HepG2 (cell line): ENCODE results near the gene PRM2. TPM values are rescaled to one million over a fixed set of nuclear protein-coding genes. Genes with fewer than 3 reads are reported as not detected.

Source experiments
- CREB1 ChIP-seq, 2 experiments: fragments of 450-650 bp in 1 of 2; IDR thresholded peaks; 2 replicates each; pipeline ENCODE4 v1.6.1; 2016 to 2017; ENCODE audit warnings: control low read depth in 1 of 2, mild to moderate bottlenecking in 1 of 2, missing compliant biosample characterization in 1 of 2, missing genetic modification characterization in 1 of 2
- ELF4 ChIP-seq: sonication (generic); formaldehyde crosslinking; IDR thresholded peaks from 2 replicates; pipeline ENCODE4 v1.5.0; 2020; ENCODE audit warnings: missing genetic modification reagents, mild to moderate bottlenecking, moderate library complexity, borderline replicate concordance
- FOXK1 ChIP-seq: sonication (generic); formaldehyde crosslinking; IDR thresholded peaks from 2 replicates; pipeline ENCODE4 v1.4.0; 2020; ENCODE audit warnings: low read depth, missing genetic modification reagents, borderline replicate concordance
- HMGA1 ChIP-seq: sonication (generic); formaldehyde crosslinking; conservative IDR thresholded peaks from 2 replicates; pipeline ENCODE4 v1.4.0; 2020; ENCODE audit warnings: missing genetic modification reagents
- IRF2 ChIP-seq: IDR thresholded peaks from 2 replicates; pipeline ENCODE4 v1.6.1; 2018; ENCODE audit warnings: missing genetic modification reagents, missing compliant biosample characterization
- MAFK ChIP-seq, 2 experiments: IDR thresholded peaks in 1 of 2; conservative IDR thresholded peaks in 1 of 2; 2 replicates each; pipeline ENCODE4 v1.6.1; 2011; ENCODE audit warnings: improper control_type of control experiment in 2 of 2, low read length in 2 of 2
- MYC ChIP-seq: sonication (generic); formaldehyde crosslinking; IDR thresholded peaks from 2 replicates; pipeline ENCODE4 v1.9.0; 2021; ENCODE audit warnings: missing genetic modification reagents, borderline replicate concordance
- NCOA2 ChIP-seq: sonication (generic); formaldehyde crosslinking; IDR thresholded peaks from 2 replicates; pipeline ENCODE4 v1.8.0; 2022; ENCODE audit warnings: inconsistent platforms
- PHF21A ChIP-seq: sonication (generic); formaldehyde crosslinking; IDR thresholded peaks from 2 replicates; pipeline ENCODE4 v1.5.0; 2020; ENCODE audit warnings: mild to moderate bottlenecking, missing genetic modification reagents
- TCF7 ChIP-seq: sonication (generic); IDR thresholded peaks from 2 replicates; pipeline ENCODE4 v1.6.1; 2016; ENCODE audit warnings: antibody characterized with exemption, low read depth
- ZNF776 ChIP-seq: sonication (generic); formaldehyde crosslinking; IDR thresholded peaks from 2 replicates; pipeline ENCODE4 v1.4.0; 2020; ENCODE audit warnings: mild to moderate bottlenecking, missing genetic modification reagents
- polyA plus RNA-seq, 8 experiments: library from polyadenylated mRNA; depleted of rRNA in 3 of 8; stranded (reverse) in 7 of 8; unstranded in 1 of 8; fragments of >200 nt; fragmentation: Illumina TruSeq in 4 of 8; extraction: Trizol in 4 of 8; gene quantifications; 2 replicates each; pipeline versions ENCODE4 v1.2.1 to v1.2.3, GENCODE V29; 2011 to 2016; ENCODE audit warnings: low read depth in 4 of 8, missing spikeins in 1 of 8, mixed read lengths in 1 of 8; ENCODE audit not compliant: insufficient read depth in 1 of 8
- total RNA-seq, 5 experiments: library from RNA; depleted of rRNA; stranded (reverse); fragments of >200 nt; fragmentation: Illumina TruSeq; extraction: Trizol; gene quantifications; 2 replicates each; pipeline ENCODE4 v1.2.3, GENCODE V29; 2016; ENCODE audit warnings: low read depth in 1 of 5
- TF ChIP-seq, protein P1 (sequence below): sonication (generic); formaldehyde crosslinking; IDR thresholded peaks from 2 replicates; pipeline ENCODE4 v1.4.0; 2020; ENCODE audit warnings: missing genetic modification reagents
- TF ChIP-seq, protein P2 (sequence below): sonication (generic); formaldehyde crosslinking; IDR thresholded peaks from 2 replicates; pipeline ENCODE4 v1.8.0; 2022; ENCODE audit warnings: mild to moderate bottlenecking, missing genetic modification reagents, borderline replicate concordance
- TF ChIP-seq, protein P3 (sequence below): sonication (generic); formaldehyde crosslinking; IDR thresholded peaks from 2 replicates; pipeline ENCODE4 v1.8.0; 2022; ENCODE audit warnings: mild to moderate bottlenecking, missing genetic modification reagents, moderate library complexity

Gene PRM2
- total and polyA plus RNA-seq, 2 of the 13 experiments (the other 11 are each of a cell fraction or from before 2014, with no cell fraction given), result 0.54 TPM; not detected in 1

DNA sequence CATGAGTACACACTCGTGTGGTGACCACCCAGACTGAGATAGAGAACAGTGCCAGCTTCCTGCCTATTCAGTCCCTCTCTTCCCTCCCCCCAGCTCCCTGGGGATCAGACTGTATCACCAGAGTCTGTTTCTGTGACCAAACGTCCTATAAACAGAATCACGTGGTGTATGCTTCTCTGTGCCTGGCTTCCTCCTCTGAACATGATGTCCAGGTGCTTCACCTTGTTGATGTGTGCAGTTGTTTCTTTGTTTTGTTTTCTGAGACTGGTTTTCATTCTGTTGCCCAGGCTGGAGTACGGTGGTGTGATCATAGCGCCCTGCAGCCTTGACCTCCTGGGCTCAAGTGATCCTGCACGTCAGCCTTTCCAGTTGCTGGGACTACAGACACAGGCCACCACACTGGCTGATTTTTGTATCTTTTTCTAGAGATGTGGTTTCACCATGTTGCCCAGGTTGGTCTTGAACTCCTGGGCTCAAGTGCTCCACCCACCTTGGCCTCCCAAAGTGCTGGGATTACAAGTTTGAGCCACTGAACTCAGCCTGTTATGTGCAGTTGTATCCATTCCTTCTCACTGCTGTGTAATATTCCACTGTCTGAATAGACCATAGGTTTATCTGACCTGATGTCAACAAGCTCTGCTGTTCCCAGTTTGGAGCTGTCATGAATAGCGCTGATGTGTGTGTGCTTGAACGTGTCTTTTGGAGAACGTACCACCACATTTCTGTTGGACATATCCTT, 33.8 kb upstream of the PRM2 start (continued):
- TF ChIP-seq MYC (peak; percentile 72; the same call in 1 of the 2 replicates), HMGA1 (CRISPR knock-in tag) (no peak), PHF21A (CRISPR knock-in tag) (peak; percentile 79), IRF2 (CRISPR knock-in tag) (peak; percentile 92), CREB1 (IDR thresholded peaks at IDR 0.05) (peak; percentile 76), CREB1 (CRISPR knock-in tag; IDR thresholded peaks at IDR 0.05) (no peak), MAFK (conservative IDR thresholded peaks at IDR 0.05 in 1 of 2, IDR thresholded peaks at IDR 0.05 in 1 of 2; ENCODE audit: low read length in 2 of 2) (no peak), FOXK1 (CRISPR knock-in tag) (peak; percentile 97), ELF4 (no peak), TCF7 (peak; percentile 41; the same call in 1 of the 2 replicates), ZNF776 (CRISPR knock-in tag) (no peak), NCOA2 (peak; percentile 66; the same call in 1 of the 2 replicates)
- TF ChIP-seq, protein P1, sequence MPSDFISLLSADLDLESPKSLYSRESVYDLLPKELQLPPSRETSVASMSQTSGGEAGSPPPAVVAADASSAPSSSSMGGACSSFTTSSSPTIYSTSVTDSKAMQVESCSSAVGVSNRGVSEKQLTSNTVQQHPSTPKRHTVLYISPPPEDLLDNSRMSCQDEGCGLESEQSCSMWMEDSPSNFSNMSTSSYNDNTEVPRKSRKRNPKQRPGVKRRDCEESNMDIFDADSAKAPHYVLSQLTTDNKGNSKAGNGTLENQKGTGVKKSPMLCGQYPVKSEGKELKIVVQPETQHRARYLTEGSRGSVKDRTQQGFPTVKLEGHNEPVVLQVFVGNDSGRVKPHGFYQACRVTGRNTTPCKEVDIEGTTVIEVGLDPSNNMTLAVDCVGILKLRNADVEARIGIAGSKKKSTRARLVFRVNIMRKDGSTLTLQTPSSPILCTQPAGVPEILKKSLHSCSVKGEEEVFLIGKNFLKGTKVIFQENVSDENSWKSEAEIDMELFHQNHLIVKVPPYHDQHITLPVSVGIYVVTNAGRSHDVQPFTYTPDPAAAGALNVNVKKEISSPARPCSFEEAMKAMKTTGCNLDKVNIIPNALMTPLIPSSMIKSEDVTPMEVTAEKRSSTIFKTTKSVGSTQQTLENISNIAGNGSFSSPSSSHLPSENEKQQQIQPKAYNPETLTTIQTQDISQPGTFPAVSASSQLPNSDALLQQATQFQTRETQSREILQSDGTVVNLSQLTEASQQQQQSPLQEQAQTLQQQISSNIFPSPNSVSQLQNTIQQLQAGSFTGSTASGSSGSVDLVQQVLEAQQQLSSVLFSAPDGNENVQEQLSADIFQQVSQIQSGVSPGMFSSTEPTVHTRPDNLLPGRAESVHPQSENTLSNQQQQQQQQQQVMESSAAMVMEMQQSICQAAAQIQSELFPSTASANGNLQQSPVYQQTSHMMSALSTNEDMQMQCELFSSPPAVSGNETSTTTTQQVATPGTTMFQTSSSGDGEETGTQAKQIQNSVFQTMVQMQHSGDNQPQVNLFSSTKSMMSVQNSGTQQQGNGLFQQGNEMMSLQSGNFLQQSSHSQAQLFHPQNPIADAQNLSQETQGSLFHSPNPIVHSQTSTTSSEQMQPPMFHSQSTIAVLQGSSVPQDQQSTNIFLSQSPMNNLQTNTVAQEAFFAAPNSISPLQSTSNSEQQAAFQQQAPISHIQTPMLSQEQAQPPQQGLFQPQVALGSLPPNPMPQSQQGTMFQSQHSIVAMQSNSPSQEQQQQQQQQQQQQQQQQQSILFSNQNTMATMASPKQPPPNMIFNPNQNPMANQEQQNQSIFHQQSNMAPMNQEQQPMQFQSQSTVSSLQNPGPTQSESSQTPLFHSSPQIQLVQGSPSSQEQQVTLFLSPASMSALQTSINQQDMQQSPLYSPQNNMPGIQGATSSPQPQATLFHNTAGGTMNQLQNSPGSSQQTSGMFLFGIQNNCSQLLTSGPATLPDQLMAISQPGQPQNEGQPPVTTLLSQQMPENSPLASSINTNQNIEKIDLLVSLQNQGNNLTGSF (CRISPR knock-in tag), result no peak
- TF ChIP-seq, protein P2, sequence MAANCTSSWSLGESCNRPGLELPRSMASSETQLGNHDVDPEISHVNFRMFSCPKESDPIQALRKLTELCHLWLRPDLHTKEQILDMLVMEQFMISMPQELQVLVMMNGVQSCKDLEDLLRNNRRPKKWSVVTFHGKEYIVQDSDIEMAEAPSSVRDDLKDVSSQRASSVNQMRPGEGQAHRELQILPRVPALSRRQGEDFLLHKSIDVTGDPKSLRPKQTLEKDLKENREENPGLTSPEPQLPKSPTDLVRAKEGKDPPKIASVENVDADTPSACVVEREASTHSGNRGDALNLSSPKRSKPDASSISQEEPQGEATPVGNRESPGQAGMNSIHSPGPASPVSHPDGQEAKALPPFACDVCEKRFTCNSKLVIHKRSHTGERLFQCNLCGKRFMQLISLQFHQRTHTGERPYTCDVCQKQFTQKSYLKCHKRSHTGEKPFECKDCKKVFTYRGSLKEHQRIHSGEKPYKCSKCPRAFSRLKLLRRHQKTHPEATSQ (CRISPR knock-in tag), result peak; percentile 57; the same call in 1 of the 2 replicates
- TF ChIP-seq, protein P3, sequence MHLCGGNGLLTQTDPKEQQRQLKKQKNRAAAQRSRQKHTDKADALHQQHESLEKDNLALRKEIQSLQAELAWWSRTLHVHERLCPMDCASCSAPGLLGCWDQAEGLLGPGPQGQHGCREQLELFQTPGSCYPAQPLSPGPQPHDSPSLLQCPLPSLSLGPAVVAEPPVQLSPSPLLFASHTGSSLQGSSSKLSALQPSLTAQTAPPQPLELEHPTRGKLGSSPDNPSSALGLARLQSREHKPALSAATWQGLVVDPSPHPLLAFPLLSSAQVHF (CRISPR knock-in tag), result 0 out of 2 replicates have a peak, but pooled peaks have one; percentile 43
